Activated CD8-positive, alpha-beta memory T cell treated with anti-CD3 and anti-CD28 coated beads, Interleukin-2, amount 50 U/mL, for 24 hours (primary cell): ENCODE data around the gene KLHL42.
A peak's percentile ranks its signal among the peaks of the same experiment; 100 is the strongest.
"Not testable (repeated sequence)": the region's sequence is repeated elsewhere in the genome, so short reads cannot be mapped to it uniquely, and the experiment has no call there.

Source experiments
- DNase-seq: peaks from one replicate; pipeline ENCODE4 v3.0.0-alpha.2; 2020; ENCODE audit errors: extremely low read depth

Gene KLHL42

GRCh38 chr12:27779920-27780611 is at the start of gene KLHL42, which contains the start of gene MANSC4:
Gene KLHL42, plus strand, starts transcription at chr12:27780233. Its CDS starts 98 bp downstream, at chr12:27780331.
Gene MANSC4, minus strand, starts transcription at chr12:27780236. Its CDS starts 8,960 bp downstream, at chr12:27771276.
- peak; percentile 23 for DNase-seq

- no peak for DNase-seq
Measured at GRCh38 chr12:27732281-27732680, 47.8 kb upstream of the KLHL42 start.

DNA sequence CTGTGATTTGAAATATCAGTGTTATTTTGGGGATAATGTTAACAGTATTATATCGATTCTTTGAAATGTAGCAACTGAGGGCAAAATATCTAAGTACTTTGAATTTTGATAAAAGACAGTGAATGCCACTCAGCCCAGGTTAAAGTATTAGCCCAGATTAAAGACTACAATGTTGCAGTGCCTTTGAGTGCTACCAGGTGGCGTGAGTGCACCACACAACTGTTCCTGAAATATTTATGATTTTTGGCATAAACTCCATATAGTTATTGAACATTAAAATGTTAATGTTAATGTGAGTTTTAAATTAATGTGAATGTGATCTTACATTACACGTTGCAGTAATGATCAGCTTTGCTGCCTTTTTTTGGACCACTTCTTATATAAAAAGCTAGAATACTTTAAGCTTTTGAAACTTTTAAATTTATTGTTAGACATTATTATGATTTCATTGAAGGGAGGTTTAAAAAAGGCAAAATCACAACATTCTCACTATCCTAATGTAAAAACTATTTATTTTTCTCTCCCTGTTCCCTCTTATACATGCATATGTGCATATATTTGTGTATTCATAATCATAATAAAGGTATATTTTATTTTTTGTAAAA is 46.9 kb upstream of the KLHL42 start:
- no peak for DNase-seq

DNA sequence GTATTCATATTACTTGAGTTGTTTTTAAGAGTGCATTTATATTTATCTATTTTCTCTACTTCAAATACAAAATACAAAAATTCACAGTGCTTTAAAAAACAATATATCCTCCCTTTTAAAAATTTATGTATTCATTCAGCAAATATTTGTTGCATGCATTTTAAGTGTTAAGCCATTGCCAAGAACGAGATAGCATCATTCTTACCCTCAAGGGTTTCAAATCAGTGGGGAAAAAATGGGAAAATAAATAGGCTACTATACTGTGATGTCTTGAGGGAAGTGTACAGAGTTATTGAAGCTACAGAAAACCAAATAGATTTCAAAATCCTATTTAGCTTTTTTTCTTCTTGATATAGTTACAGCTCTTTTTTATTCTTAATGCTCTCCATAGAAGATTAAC is 46.2 kb upstream of the KLHL42 start:
- no peak for DNase-seq

DNA sequence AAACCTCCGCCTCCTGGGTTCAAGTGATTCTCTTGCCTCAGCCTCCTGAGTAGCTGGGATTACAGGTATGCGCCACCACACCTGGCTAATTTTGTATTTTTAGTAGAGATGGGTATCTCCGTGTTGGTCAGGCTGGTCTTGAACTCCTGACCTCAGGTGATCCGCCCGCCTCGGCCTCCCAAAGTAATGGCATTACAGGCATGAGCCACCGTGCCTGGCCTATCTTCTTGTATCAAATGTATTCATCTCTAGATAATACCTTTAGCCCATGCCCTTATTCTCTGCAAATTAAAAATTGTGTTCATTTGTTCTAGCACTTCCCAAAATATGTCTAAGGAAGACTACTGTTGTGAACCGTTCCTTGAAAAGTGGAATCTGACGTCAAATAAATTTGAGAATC is 45.7 kb upstream of the KLHL42 start:
- DNase-seq: not testable (repeated sequence)

DNA sequence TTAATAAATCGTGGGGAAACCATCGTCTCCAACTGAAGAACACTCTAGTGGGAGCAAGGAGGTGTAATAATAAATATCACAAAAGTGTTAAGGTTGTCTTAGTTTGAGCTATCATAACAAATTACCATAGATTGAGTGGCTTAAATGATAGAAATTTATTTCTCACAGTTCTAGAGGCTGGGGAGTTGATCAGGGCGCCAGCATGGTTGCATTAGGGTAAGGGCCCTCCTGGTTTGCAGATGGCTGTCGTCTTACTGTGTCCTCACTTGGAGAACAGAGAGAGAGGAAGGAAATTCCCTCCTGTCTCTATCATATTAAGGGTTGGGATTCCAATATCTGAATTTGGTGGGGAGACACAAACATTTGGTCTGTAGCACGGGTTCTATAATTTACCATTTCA is 36.4 kb upstream of the KLHL42 start:
- DNase-seq: no peak

GRCh38 chr12:27745734-27746133 is 34.3 kb upstream of the KLHL42 start:
- DNase-seq: not testable (repeated sequence)

GRCh38 chr12:27747111-27747820 is 32.8 kb upstream of the KLHL42 start:
- no peak for DNase-seq

- DNase-seq: no peak
Measured at GRCh38 chr12:27751386-27752047, 28.5 kb upstream of the KLHL42 start.

- DNase-seq: no peak
Measured at GRCh38 chr12:27754795-27755194, 25.2 kb upstream of the KLHL42 start.

GRCh38 chr12:27756670-27757195 is 23.3 kb upstream of the KLHL42 start:
- no peak for DNase-seq

- no peak for DNase-seq
Measured at GRCh38 chr12:27762757-27763156, 17.3 kb upstream of the KLHL42 start.

DNA sequence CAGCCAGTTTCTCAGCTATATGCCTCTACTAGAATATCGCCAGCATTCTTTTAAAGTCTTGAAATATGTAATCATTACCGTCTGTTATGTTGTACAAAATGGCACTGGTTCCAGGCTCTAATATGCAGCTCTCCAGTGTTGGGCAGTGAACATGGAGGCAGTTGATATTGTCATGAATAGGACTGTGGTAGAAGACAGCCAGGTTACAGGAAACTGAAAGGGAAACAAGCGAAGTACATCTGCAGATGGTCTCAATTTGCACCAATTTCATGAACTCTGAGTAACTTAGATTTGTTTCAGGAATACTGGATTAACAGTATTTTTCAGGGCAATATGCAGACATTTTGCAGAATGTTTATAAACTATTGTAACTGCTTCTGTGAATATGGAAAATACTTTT is 13.4 kb upstream of the KLHL42 start:
- DNase-seq: no peak

DNA sequence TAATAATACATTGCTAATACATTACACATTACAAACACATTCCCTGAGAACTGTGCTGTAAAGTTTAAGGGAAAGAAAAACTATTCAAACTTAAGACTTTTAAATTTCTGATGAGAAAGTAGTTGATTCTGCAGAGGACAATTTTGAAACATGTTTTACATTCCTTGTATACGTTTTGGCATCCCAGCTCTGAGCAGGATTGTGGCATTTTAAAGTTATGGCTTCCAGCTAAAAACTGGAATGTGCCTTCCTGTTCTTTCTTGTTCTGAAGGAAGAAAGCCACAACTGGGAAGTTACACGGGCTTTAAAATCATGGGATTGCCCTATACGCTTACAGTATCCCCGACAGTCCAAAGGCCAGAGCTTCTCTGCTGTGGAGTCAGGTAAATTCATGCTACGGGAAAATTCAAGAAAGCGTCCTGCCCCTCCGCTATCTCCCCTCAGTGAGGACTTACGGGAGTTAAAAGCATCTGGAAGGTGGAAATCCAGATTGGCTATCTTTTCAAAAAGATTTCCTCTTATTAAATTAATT is 10.8 kb upstream of the KLHL42 start:
- DNase-seq: no peak

DNA sequence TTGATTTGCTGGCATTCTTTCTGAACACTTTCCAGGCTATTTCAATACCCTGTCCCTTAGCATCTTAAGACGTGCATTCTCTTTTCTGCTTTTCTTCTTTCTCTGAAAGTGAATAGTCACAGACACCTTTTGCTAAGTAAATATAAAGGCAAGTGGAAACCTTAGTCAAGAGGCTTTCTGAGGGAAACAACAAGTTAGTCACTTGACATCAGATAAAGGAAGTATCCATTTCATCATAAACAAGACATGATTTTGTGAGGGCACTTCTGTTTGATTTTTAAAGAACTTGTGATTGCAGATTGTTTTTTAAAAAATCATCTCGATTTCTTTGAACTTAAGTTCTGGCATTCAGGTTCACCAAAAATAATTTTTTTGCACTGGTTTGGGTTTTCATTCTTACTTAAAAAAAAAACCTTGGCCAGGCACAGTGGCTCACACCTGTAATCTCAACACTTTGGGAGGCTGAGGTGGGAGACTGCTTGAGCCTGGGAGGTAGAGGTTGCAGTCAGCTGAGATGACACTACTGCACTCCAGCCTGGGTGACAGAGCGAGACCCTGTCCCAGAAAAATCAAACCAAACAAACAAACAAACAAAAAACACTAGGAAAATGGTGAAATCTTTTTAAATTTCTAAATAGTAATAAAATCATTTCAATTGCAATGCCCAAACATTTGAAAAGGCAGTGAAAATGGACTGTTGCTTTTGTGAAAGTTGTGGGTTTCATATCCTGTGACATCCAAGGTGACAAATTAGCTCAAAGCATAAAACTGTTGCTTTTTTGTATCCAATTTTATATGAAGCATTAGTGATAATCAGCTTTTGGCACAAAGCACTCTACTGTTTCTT is 8.3 kb upstream of the KLHL42 start:
- no peak for DNase-seq

- no peak for DNase-seq
Measured at GRCh38 chr12:27772328-27773049, 7.5 kb upstream of the KLHL42 start.

- no peak for DNase-seq
Measured at GRCh38 chr12:27777141-27777540, 2.9 kb upstream of the KLHL42 start.

- no peak for DNase-seq
Measured at GRCh38 chr12:27778206-27778605, 1.8 kb upstream of the KLHL42 start.

DNA sequence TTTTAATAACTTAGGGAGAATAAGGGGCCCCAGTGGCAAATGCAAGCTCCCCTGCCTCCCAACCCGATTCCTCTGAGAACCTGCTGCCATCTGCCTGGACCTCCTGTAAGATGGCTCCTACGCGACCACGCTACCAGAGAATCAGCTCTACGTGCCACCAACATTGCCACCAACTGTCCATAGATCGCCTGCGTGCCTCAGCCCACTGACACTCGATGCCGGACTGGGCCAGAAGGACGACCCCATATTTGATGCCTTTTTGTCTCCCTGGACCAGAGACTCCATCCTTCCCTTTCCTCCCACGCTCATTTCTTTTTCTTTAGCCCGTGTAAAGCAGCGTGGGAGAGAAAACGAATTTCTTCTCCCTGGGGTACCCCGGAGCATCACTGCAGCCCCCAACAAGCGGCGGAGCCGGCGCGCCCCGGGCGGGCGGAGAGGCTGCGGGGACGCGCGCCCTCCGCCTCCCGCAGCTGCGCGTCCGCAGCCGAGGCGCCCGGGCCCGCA is 565 bp upstream of the KLHL42 start:
- DNase-seq: no peak
